ENCODE data around the gene ZFR2.
"Not testable (repeated sequence)": the region's sequence is repeated elsewhere in the genome, so short reads cannot be mapped to it uniquely, and the experiment has no call there.

The ZFR2 gene

DNA sequence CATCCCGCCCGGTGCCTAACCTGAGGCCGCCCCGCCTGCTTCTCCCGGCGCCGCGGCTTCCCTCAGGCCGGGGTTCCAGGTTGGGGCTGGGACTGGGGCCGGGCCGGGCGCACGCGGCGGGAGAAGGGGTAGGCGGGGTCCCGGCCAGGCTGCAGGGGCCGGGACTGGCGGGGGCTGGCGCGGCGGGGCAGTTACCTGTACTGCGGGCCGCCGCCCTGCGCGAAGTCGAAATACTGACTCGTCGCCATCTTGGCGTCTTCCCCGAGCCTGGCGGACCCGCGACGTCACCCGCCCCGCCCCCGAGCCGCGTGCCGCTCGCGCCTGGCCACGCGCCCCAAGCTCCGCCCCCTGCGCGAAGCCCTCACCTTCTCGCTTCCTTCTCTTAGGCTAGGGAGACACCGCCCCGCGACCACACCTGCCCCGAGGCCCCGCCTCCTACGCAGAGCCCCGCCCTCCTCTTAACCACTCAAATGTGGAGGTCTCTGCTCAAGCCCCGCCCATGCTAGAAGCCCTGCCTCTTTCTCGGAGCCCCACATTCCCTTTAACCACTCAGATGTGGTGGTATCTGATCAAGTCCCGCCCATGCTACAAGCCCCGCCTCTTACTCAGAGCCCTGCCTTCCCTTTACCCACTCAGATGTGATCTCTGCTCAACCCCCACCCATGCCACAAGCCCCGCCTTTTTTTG lies at the start of gene ZFR2:
Gene ZFR2 (minus strand): TSS at position 269 of the 687 bp plus-strand sequence. CDS start 21 bp downstream, at position 248.
- peak; percentile 50 for DNase-seq

- no peak for DNase-seq
These were observed 47.2 kb upstream of the ZFR2 start for GRCh38 chr19:3916033-3916432.

GRCh38 chr19:3914199-3914598 lies 45.4 kb upstream of the ZFR2 start:
- DNase-seq: no peak

GRCh38 chr19:3910105-3910504 lies 41.3 kb upstream of the ZFR2 start:
- DNase-seq: no peak

DNA sequence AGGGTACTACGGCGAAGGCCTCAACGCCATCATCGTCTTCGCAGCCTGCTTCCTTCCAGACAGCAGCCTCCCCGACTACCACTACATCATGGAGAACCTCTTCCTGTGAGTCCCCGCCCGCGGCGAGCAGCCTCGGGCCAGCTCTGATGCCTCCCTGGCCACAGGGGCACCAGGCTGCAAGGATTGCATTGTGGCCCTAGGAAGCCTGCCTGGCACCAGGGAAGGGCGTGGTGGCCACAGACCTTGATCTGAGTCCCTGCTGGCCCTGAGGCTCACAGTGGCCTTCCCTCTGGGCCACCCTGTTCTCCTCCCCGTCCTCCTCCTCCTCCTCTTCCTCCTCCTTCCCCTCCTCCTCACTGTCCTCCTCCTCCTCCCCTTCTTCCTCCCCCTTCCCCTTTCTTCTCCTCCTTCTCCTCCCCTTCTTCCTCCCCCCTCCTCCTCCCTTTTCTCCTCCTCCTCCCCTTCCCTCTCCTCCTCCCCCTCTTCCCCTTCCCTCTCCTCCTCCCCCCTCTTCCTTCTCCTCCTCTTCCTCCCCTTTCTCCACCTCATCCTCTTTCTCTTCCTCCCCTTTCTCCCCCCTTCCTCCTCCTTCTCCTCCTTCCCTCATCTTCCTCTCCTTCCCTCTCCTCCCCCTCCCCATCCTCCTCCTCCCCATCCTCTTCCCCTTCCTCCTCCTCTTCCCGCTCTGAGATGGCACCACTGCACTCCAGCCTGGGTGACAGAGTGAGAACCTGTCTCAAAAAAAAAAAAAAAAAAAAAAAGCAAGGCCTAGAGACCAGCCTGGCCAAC lies 39.6 kb upstream of the ZFR2 start:
- no peak for DNase-seq

DNA sequence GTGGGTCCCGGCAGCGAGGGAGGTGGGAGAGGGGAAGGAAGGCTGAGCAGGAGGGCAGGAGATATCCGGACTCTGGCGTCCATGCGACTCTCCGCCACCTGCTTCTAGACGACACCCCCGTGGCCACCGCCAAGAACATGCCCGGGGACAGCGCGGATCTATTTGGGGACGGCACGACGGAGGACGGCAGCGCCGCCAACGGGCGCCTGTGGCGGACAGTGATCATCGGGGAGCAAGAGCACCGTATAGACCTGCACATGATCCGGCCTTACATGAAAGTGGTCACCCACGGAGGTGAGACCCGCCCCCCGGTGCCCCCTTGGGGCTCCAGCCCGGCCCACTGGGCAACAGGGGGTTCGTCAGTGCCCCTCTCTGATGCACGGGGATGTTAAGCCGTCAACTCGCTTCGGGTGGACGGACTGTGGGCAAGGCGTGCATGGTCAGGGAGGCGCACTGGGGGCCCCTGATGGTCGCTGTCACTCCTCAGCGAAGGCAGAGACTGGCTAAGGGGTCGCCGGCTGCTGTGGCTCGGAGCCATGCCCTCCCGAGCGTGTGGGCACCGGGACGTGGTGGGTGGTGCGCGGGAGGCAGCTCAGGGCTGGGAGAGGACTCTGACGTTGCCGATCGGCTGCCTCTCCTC lies 38.9 kb upstream of the ZFR2 start:
- DNase-seq: no peak

DNA sequence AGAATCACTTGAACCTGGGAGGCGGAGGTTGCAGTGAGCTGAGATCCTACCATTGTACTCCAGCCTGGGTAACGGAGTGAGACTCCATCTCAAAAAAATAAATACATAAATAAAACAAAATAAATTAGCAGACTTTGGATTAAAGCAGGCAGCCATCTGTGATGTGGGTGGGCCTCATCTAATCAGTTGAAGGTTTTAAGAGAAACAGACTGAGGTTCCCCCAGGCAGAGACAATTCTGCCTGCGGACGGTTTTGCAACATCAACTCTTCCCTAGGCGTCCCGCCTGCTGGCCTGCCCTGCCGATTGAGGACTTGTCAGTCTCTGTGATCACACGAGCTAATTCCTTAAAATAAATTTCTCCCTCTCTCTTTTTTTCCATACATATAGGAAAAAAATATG lies 35.4 kb upstream of the ZFR2 start:
- no peak for DNase-seq

DNA sequence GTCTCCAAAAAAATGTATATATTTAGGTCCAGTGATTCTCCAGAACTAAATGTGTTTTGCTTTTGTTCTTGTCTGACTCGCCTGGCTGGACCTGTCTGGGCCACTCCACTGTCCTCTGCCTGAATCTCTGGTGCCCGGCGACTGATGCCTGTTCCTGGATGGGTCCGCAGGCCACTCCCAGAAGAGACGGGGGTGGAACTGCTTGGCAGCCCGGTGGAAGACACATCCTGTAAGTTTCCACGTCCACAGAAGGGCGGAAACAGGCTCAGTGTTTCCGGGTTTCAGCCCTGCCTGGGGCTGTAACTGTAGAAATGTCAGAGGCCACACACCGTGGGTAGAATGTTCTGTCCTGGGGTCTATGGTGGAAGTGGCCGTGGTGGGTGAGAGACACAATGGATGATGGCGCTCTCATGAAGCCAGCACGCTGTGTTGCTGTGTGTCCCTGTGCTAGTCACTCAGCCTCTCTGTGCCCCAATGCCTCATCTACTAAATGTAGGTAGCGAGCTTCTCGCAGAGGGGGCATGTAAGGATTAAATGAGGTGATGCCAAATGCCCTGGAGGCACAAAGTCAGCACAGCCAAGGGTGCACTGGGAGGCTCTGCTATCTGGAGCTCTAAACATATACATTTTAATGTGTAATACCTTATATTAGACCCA lies 33.6 kb upstream of the ZFR2 start:
- no peak for DNase-seq

- DNase-seq: no peak
These were observed 30.9 kb upstream of the ZFR2 start for GRCh38 chr19:3899531-3900294.

DNA sequence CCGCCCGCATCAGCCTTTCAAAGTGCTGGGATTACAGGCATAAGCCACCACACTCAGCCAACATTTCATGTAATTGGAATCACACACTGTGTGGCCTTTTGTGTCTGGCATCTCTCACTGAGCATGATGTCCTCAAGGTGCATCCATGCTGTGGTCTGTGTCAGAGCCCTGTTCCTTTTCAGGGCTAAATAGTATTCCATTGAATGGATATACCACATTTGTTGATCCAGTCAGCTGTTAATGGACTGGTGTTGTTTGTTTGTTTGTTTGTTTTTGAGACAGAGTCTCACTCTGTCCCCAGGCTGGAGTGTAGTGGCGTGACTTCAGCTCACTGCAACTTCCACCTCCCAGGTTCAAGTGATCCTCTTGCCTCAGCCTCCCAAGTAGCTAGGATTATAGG lies 29.6 kb upstream of the ZFR2 start:
- no peak for DNase-seq

GRCh38 chr19:3897936-3898335 lies 29.1 kb upstream of the ZFR2 start:
- DNase-seq: no peak

- no peak for DNase-seq
These were observed 26.9 kb upstream of the ZFR2 start for GRCh38 chr19:3895788-3896187.

DNA sequence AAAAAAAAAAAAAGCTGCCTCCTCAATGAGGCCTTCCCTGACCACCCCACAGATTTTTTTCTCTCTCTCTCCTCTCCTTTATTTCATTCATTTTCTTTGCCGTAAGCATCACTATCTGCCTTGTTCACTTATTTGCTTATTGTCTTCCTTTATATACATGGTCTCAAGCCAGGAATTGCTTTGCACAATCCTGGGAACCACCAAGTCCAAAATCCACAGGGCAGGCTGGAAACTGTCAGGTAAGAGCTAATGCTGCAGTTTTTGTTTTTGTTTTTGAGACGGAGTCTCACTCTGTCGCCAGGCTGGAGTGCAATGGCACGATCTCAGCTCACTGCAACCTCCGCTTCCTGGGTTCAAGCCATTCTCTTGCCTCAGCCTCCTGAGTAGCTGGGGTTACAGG lies 26.1 kb upstream of the ZFR2 start:
- DNase-seq: not testable (repeated sequence)

DNA sequence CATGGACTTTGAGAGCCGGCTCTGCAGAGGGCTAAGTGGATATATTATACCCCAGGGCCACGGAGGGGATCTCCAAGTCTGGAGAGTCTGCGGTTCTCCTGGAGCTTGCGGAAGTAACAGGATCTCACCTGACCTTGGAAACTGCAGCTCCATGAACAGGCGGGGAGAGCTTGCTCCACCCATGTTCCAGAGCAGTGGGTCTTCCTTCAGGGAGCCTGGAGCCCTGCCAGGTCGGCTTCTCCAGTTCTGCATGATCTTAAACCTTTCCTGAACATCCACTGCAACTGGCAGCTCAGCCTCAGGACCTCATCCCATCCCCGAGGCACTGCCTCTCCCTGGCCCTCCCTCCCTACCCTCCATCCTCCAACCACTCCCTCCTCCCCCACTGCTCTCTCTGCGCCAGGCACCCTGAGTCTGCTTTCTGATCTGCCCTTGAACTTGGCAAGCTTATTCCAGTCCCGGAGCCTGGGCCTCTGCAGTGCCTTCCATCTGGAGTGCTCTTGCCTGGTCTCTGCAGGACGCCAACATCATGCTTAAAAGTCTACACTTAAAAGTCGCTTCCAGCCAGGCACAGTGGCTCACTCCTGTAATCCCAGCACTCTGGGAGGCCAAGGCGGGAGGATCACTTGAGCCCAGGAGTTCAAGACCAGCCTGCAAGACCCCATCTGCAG lies 24.8 kb upstream of the ZFR2 start:
- DNase-seq: no peak

- DNase-seq: no peak
These were observed 21.8 kb upstream of the ZFR2 start for GRCh38 chr19:3890591-3890990.

GRCh38 chr19:3882041-3882384 lies 13.2 kb upstream of the ZFR2 start:
- DNase-seq: no peak

DNA sequence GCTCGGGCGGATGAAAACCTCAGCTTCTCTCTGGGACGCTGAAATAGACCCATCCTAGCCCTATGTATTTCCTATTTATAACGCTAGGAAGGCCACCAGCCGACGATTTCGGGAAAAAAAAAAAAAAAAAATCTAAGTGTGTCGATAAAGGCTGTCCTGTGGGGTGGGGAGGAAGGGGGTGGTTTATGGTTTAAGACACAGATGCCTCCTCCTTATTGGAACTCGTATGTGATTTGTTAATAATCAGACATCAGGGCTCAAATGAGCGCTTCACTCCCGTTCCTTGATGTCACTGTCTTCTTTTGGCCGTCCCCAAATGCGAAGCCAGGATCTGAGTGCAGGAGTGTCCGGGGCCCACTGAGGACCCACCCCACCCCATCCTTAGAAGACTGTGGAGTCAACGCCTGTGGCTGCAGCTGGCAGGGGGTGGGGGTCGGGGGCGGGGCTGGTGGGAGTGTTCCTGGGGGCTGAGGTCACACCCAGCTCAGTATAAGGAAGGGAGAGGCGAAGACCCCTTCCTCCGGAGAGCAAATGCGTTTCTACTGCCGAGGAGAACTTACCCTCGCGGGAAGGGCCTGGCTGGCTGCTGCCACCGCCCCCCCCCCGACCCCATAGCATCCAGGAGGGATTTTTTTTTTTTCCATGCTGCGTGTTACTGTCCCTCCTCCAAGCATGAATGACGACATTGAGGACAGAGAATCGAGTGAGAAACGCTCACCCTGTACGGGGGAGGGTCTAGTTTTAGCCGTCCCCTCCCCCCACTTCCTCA lies 12.6 kb upstream of the ZFR2 start:
- no peak for DNase-seq

DNA sequence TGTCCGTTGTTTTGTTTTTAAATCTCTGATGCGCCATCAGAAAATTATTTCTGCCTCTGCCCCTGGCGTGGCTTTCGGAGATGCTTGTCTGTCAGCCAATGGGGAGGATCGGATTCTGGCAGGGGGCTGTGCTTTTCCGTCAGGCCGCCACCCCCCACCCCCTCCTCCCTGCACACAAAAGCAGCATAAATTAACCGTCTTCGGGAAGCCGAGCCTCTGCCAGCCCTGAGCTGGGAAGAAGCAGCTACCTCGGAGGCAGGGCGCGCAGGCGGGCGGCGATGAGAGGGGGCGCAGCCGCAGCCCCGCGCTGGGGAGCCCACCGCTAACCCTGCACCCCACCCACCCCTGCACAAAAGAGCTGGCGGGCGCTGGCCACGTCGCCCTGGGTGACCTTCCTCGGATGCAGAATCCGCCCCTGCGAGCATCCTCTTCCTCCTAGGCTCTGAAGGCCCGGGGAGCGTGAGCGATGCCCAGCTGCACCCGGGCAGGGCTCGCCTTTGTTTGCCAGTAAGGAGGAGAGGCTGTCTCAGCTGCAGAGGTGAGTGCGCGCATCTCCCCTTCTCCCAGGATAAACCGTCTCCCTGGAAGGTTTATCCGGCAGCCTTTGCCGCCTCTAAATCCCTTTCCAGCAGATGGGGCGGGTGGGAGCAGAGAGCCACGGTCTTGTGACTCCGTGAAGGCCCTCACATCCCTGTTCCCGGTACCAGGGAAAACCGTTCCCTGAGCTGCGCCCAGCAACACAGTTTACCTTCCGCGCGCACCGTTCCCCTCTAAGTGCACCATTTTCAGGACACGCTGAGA lies 11.8 kb upstream of the ZFR2 start, which contains the start of gene ATCAY:
Gene ATCAY (plus strand): TSS at position 215 of the 801 bp plus-strand sequence. CDS start 5,083 bp downstream, outside the sequence.
- no peak for DNase-seq

GRCh38 chr19:3879656-3880055 lies 10.8 kb upstream of the ZFR2 start:
- DNase-seq: no peak

DNA sequence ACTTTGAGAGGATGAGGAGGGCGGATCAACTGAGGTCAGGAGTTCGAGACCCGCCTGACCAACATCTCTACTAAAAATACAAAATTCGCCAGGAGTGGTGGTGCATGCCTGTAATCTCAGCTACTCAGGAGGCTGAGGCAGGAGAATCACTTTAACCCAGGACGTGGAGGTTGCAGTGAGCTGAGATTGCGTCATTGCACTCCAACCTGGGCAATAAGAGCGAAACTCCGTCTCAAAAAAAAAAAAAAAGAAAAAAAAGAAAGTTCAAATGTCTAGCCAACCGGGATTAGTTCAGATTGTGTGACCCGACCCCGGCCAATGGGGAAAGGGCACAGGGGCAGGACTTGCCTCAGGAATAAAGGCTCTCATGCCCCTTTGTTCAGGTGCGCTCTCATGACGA lies 5.9 kb upstream of the ZFR2 start:
- not testable (repeated sequence) for DNase-seq

All from activated naive CD4-positive, alpha-beta T cell treated with anti-CD3 and anti-CD28 coated beads, Interleukin-2, amount 50 U/mL, for 16 hours (primary cell).